ENCODE results near the gene TBC1D25. TPM values are rescaled to one million over a fixed set of nuclear protein-coding genes. Genes with fewer than 3 reads are reported as not detected.
A peak's percentile ranks its signal among the peaks of the same experiment; 100 is the strongest.
"Not testable (repeated sequence)": the region's sequence is repeated elsewhere in the genome, so short reads cannot be mapped to it uniquely, and the experiment has no call there.

TBC1D25 gene
- total and polyA plus RNA-seq, 12 donors: 6.1 to 22.6 (median 18.2) TPM

DNA sequence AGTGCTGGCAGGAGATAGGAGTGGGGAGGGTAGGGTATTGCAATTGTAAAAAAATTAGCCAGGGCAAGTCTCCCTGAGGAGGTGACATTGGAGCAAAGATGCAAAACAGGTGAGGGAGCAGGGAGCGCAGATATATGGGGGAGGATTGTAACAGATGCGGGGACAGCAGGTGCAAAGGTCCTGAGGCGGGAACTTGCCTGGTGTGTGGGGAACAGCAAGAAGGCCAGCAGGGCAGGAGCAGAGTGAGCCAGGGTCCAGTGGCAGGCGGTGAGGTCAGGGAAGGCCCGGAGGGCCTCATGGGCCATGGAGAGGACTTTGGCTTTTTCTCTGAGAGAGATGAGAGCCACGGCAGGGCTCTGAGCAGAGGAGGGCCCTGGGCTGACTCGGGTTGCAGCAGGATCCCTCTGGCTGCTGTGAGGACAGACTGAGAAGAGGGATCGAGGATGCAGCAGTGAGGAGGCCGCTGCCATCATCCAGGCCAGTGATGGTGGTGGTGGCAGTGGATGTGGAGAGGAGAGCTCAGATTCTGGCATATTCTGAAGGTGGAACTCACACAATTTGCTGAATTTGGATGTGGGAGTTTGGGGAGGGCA, 24.6 kb upstream of the TBC1D25 start:
- intact Hi-C loops (cut with DNase I): no loop called here
- DNase-seq (no peak), ATAC-seq (peak in 1 of 8 donors; percentile 11)
- TF ChIP-seq, protein P1, sequence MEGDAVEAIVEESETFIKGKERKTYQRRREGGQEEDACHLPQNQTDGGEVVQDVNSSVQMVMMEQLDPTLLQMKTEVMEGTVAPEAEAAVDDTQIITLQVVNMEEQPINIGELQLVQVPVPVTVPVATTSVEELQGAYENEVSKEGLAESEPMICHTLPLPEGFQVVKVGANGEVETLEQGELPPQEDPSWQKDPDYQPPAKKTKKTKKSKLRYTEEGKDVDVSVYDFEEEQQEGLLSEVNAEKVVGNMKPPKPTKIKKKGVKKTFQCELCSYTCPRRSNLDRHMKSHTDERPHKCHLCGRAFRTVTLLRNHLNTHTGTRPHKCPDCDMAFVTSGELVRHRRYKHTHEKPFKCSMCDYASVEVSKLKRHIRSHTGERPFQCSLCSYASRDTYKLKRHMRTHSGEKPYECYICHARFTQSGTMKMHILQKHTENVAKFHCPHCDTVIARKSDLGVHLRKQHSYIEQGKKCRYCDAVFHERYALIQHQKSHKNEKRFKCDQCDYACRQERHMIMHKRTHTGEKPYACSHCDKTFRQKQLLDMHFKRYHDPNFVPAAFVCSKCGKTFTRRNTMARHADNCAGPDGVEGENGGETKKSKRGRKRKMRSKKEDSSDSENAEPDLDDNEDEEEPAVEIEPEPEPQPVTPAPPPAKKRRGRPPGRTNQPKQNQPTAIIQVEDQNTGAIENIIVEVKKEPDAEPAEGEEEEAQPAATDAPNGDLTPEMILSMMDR (IDR thresholded peaks at IDR 0.05): no peak
- H3K4me3 ChIP-seq: no peak overlapping the region
- no peaks in the 10 kb centered on the region for H3K9me3 ChIP-seq
- peaks cover 0 to 27% (median 0%) of the 10 kb centered on the region in 9 donors for H3K36me3 ChIP-seq
- no peaks in the 10 kb centered on the region for H3K27me3 ChIP-seq
- peak overlapping the region in 2 of 10 donors; percentile 56 to 68 for H3K27ac ChIP-seq
- WGBS, 2 donors: 97 to 99% methylated on average over 9 of the region's 9 CpGs
- peaks cover 0 to under 1% (median 0%) of the 10 kb centered on the region in 9 donors for H3K4me1 ChIP-seq

DNA sequence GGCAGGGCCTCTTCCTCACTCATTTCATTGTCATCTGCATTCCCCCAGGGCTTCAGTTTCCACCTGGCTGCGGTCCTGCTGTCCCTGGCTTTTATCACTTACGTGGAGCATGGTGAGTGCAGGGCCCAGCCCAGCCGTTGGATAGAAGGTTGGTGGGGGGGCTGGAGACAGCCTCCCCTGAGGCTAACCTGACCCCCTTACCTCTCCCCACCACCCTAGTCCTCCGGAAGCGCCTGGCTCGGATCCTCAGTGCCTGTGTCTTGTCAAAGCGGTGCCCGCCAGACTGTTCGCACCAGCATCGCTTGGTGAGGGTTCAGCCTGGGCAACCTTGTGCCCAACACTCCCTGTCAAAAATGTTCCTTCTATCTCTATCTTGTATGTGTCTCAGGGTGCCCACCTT, 23.7 kb upstream of the TBC1D25 start:
- Histone ChIP-seq H3K4me1 (no peaks in the 10 kb centered on the region), H3K36me3 (peaks cover 0 to 27% (median 0%) of the 10 kb centered on the region in 9 donors), H3K27ac (peak overlapping the region in 6 of 10 donors; percentile 14 to 68 (median 39)), H3K27me3 (no peaks in the 10 kb centered on the region), H3K4me3 (no peak overlapping the region), H3K9me3 (no peaks in the 10 kb centered on the region)
- DNase-seq (no peak), ATAC-seq (peak in 4 of 8 donors; percentile 5 to 59 (median 44))
- WGBS, 2 donors: 56 to 71% methylated on average over 10 of the region's 10 CpGs
- TF ChIP-seq, protein P1 (IDR thresholded peaks at IDR 0.05): no peak
- intact Hi-C loops (cut with DNase I): no loop called here

DNA sequence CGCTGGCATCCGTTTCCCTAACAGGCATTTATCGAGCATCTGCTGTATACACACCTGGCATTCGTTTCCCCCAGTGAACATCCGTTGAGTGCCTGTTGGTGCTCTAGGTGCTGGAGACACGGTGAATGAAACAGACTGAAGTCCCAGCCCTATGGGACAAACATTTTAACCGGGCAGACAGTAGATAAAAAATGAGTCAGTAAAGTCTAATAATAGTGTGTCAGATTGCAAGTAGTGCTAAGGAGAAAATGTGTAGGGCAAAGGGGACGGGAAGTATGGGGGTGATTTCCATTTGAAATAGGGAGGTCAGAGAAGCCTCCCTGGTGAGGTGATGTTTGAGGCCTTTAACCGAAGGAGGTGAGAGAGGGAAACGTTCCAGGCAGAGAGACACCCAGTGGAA, 23.2 kb upstream of the TBC1D25 start:
- no peaks in the 10 kb centered on the region for H3K9me3 ChIP-seq
- DNase-seq: no peak
- WGBS, 2 donors: 57 to 62% methylated on average over 10 of the region's 10 CpGs
- H3K27me3 ChIP-seq: no peaks in the 10 kb centered on the region
- no peak overlapping the region for H3K4me3 ChIP-seq
- ATAC-seq: peak in 6 of 8 donors; percentile 8 to 68 (median 44)
- H3K36me3 ChIP-seq: peaks cover 0 to 27% (median 0%) of the 10 kb centered on the region in 9 donors
- peak overlapping the region in 6 of 10 donors; percentile 40 to 68 (median 57) for H3K27ac ChIP-seq
- TF ChIP-seq, protein P1 (IDR thresholded peaks at IDR 0.05): no peak
- intact Hi-C loops (cut with DNase I): no loop called here
- peaks cover 0 to 2% (median 0%) of the 10 kb centered on the region in 9 donors for H3K4me1 ChIP-seq

DNA sequence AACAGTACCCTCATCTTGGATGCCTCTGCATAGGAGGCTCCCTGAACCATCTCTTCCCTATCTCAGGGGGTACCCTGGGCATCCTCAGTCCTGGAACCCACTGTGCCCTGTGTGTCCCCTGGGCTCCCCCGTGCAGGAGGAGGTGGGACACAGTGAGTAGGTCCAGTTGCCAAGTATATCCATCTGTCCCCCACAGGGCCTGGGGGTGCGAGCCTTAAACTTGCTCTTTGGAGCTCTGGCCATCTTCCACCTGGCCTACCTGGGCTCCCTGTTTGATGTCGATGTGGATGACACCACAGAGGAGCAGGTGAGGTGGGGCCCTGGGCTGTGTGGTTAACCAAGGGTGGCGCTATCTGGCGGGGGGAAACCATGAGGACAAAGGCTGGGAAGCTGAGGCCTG, 22.5 kb upstream of the TBC1D25 start:
- Histone ChIP-seq H3K4me3 (no peak overlapping the region), H3K27ac (peak overlapping the region in 5 of 10 donors; percentile 43 to 68 (median 58)), H3K27me3 (no peaks in the 10 kb centered on the region), H3K4me1 (peaks cover 0 to 3% (median 0%) of the 10 kb centered on the region in 9 donors), H3K36me3 (peaks cover 0 to 24% (median 0%) of the 10 kb centered on the region in 9 donors), H3K9me3 (no peaks in the 10 kb centered on the region)
- WGBS, 2 donors: 92% methylated on average over 5 of the region's 5 CpGs
- DNase-seq (no peak), ATAC-seq (no peak)
- TF ChIP-seq, protein P1 (IDR thresholded peaks at IDR 0.05): no peak
- intact Hi-C loops (cut with DNase I): no loop called here

DNA sequence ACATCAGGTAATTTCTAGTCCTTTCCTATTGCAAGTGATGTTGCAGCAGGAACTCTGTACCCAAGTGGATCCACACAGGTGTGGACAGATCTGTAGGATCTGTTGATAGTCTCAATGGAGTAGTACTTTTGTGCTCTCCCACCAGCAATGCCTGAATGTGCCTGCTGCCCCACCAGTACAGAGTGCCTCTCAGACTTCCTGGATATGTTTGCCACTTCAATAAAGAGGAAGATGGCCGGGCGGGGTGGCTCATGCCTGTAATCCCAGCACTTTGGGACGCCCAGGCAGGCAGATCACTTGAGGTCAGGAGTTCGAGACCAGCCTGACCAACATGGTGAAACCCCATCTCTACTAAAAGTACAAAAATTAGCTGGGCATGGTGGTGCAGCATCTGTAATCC, 20.0 kb upstream of the TBC1D25 start:
- DNase-seq; H3K4me1 ChIP-seq; intact Hi-C loops (cut with DNase I); H3K9me3 ChIP-seq; ATAC-seq; H3K27me3 ChIP-seq; H3K27ac ChIP-seq; H3K4me3 ChIP-seq: not testable (repeated sequence)
- H3K36me3 ChIP-seq: peaks cover 0 to 12% (median 0%) of the 10 kb centered on the region in 9 donors
- 73 to 75% methylated on average over 4 of the region's 4 CpGs for WGBS, 2 donors

Data from heart right ventricle (tissue), 16 donors.